ENCODE results near the gene RSPH9.

The RSPH9 gene

DNA sequence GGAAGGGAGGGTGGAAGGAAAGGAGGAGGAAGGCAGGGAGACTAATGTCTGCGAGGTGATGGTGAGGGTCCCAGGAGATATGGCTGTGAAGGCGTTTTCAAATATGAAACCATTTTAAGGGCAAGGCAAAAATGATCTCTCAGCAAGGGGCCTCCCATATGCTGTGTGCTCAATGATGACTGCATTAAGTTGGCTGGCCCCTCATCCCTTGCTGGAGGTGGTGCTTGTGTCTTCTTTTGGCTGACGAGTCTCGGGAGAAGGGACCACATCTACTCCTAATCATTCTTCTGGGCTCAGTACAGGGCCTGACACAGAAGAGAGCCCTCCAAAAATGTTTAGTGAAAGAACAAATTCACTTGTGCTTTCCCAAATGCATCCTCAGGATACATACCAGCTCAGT is 65.7 kb downstream of the RSPH9 start:
- no peak for DNase-seq (ENCODE audit: low read depth)

DNA sequence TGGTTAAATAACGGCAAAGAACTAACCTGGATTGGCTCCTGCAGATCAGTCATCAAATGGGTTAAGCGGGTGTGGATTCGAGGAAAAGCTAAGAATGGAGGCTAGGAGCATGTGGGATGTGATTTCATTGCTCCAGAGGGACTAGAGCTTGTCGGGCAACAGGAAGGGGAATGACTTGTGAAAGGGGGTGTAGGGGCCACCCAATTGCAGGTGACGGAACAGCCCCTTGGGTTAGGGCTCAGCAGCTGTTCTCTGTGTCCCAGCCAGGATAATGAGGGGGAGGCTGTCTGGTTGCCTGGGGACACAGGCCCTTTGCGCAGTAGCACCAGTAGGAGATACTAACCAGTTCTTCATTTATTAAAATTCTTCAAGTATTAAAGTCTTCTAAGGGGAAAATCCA is 67.7 kb downstream of the RSPH9 start:
- DNase-seq (ENCODE audit: low read depth) = no peak

DNA sequence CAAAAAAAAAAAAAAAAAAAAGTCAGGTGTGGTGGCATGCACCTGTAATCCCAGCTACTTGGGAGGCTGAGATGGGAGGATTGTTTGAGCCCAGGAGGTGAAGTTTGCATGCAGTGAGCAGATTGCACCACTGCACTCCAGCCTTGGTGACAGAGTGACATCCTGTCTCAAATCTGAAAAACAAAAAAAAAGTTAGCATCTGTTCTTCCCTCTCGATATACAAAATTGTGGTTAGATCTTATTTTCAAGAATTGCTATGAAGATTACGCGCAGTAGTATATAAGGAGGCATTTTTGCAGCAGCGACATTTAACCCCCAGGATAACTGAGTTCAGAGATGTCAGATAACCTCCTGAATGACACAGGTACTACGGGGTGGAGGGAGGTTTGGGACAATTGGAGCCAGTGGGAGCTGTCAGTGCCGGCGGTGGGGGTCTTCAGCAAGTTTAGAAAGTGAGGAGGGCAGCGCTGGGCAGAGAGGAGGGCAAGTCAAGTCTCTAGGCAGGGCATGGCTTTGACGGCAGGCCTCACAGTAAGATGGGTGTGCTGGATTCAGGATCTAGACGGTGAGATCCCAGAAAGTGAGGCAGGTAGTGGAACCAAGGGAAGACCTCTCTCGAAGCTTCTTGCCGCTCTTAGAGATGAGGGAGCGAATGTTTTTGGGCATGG is 68.9 kb downstream of the RSPH9 start:
- no peak for DNase-seq (ENCODE audit: low read depth)

DNA sequence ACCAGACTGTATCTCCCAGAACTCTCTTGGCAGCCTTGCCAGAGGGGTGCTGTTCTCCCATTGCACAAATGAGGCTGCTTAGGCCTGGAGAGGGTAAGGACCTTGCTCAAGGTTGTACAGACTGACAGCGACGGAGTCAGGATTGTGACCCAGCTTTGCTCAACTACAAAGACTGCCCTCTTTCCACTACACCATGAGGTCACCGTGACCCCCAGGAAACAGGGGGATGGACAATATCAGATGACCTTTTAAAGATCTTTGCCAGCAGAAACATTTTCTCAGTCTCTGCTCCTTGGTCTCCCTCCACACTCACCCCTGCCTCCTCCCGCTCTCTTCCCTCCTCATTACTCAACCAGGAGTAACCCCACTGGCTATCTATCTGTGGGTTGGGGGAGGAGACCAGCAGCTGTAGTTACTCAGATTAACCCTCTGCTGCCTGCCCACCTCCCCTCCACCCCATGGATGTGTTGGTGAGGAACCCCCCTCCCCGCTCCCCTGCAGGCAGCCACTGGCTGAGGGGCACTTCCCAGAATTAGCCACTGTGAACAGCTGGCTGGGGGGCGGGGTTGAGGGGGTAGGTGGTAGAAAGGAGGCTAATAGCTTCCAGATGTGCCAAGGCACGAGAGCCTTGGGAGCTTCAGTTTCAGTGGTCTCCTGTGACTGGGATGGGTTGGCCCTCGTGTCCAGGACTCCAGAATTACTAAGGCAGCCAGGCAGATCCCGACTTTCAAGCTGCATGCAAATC is 69.6 kb downstream of the RSPH9 start:
- DNase-seq (ENCODE audit: low read depth) = no peak

DNA sequence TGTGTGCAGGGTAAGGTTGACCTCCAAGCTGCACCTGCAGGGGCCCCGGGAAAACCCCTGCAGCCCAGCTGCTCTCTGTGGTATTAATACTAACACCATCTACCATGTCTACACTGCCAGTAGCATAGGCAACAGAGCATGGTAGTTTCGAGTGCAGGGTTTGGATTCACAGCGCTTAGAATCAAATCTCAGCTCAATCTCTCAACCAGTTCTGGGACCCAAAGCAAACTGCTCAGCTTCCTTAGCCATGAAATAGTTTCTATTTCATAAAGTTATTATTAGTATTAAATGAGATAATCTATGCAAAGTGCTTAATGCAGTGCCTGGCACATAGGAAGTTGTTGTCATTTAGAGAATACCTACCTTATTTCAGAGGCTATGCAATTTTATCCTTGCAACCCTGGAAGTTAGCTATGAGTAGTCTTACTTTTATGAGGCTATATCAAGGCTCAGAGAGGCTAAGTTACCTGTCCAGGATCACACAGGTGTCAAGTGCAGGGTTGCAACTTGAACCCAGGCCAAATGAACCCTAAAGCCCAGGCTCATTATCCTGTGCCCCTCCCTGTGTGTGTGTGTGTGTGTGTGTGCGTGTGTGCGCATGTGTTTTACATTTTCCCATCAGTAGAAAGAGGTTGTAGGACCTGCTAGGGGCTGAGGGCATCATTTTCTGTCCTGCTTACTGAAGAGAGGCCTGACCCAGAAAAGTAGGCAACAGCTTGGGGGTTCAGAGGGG is 70.4 kb downstream of the RSPH9 start:
- DNase-seq (ENCODE audit: low read depth) = no peak

DNA sequence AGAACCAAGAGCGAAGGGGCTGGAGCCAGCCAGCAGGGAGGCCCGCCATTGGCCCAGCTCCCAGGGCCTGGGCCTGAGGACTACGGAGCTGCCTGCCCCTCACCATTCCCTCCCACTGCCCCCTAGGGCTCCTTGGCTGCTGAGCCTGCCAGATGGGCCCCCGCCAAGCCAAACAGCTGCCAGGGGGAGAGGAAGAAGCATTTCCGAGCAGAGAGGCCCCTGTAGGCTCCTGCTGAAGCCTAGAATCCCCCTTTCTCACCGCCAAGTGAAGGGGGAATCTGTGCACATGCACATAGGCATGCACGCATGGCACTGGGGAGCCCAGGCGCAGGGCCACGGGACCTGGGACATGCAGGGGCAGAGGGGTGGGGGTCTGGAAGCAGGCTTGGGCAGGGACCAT is 71.3 kb downstream of the RSPH9 start:
- DNase-seq (ENCODE audit: low read depth) = no peak

DNA sequence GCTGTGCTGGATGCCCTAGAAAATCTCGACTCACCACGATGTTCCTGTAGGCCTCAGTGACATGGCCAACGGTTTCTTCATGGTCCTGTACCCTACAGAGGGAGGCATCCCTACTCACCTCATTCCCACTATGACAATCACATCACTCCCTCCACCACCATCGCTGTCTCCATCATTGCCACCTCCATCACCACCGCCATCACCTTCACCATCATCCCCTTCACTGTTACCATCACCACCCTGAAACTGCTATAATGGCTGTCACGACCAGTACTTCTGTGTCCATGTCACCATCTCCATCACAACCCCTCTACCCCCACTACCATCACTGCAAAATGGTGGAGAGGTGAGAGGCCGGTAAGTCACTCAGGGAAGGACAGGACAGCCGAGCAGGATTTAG is 72.6 kb downstream of the RSPH9 start:
- DNase-seq (ENCODE audit: low read depth) = no peak

DNA sequence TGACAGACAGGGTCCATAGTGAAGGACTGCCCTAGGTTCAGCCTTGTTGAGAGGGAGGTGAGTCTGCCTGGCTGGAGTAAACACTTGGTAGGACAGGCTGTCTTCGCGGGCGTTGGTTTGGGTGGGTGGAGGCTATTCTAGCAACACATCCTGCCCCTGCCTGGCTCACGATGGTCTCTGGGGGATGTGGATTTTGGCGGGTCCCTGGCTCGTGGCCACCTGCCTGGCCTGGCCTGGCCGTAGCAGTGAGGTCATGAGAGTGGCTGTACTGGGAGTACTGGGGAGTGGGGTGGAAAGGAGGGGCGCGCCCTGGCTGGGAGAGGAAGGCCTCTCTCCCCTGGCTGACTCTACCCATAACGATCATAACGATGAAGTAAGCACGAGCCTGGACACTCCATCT is 73.0 kb downstream of the RSPH9 start:
- DNase-seq (ENCODE audit: low read depth) = no peak

DNA sequence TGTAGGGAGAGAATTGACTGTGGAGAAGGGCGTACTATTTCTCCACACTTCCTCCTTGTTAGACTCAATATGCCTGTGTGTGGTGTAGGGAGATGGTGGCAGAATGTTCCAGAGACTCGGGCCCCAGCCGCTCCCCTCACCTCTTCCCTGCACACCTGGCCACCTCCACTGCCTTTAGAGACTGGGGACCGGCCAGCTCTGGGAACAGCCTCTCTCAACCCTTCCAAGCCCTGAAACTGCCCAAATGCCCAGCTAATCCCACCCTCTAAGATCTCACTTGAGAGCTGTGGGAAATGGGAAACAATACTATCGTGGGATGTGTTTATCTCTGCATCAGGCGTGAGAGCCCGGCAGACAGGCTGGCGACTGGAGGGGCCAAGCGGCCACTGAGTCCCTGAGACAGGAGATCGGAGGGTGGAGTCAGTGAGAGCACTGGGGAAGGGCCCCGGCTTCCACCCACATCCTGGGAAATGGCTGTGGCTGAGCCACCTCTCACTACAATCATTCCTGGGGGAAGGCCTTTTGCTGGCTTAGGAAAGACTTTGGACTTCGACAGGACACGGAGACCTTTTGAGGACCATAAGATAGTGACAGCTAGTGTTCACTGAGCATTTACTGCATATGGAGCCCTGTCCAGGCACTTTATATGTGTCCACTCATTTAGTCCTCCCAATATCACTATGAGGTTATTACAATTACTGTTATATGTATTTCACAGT is 73.7 kb downstream of the RSPH9 start:
- no peak for DNase-seq (ENCODE audit: low read depth)

DNA sequence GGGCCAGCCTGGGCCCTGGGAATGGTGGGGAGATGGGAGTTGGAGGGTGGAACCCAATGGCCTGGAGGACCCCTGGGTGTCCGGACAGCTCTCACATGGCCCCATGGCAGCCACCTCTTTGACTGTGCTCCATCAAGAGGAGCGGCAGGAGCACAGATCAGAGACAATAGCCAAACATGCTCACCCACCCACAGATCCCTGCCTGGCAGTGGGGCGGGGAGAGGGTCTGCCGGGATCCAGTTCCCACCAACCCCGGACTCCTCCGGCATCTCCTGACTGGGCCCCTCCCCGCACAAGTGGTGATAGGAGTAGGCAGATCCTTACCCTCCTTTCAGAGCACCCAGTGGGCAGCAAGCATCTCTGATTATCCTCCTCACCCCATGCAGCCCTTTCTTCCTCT is 74.7 kb downstream of the RSPH9 start:
- DNase-seq (ENCODE audit: low read depth) = no peak

DNA sequence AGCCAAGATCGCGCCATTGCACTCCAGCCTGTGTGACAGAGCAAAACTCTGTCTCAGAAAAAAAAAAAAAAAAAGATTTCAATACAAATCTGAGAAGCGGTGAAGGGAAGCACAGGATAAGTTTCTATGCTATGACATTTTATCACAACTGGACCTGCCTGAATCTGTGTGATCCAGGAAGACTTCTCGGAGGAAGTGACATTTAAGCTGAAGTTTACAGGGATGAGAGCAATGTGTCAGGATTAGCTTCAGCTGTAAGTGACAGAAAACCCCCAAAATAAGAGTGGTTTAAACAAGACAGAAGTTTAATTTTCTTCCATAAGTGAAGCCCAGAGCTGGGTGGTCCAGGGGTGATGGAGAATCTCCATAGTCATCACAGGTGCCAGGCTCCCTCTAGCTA is 76.2 kb downstream of the RSPH9 start:
- DNase-seq (ENCODE audit: low read depth) = no peak
